Activated CD8-positive, alpha-beta T cell treated with anti-CD3 and anti-CD28 coated beads for 36 hours (primary cell): ENCODE results near the gene CDK10. TPM values are rescaled to one million over a fixed set of nuclear protein-coding genes. Genes with fewer than 3 reads are reported as not detected.

ENCODE experiments used
- ATAC-seq: fragments of 200-7000 bp; cut with Tn5 transposase; one replicate; pipeline ENCODE4 v1.10.0; 2021; ENCODE audit warnings: mild to moderate bottlenecking, moderate library complexity
- CTCF ChIA-PET: fragments of 350-600 bp; sonication (Branson Sonifier 250); formaldehyde crosslinking; loops from one replicate; lab custom pipeline; 2021; ENCODE audit warnings: antibody characterized with exemption; lab: Charles Lee
- POLR2A ChIA-PET: fragments of 350-600 bp; sonication (Branson Sonifier 250); formaldehyde crosslinking; loops from one replicate; lab custom pipeline; 2021; ENCODE audit warnings: antibody characterized with exemption; lab: Charles Lee
- DNase-seq: peaks from one replicate; pipeline ENCODE4 v3.0.0-alpha.2; 2020
- H3K27ac Mint-ChIP-seq: one replicate; pipeline ENCODE4 v1.8.0; 2021; ENCODE audit warnings: mild to moderate bottlenecking, mixed read lengths
- H3K27me3 Mint-ChIP-seq: one replicate; pipeline ENCODE4 v1.8.0; 2021; ENCODE audit warnings: mixed read lengths
- H3K36me3 Mint-ChIP-seq: one replicate; pipeline ENCODE4 v1.8.0; 2021; ENCODE audit warnings: low read depth, mixed read lengths
- H3K4me1 Mint-ChIP-seq: one replicate; pipeline ENCODE4 v1.8.0; 2021; ENCODE audit warnings: low read depth, mixed read lengths
- H3K4me3 Mint-ChIP-seq: one replicate; pipeline ENCODE4 v1.8.0; 2021; ENCODE audit warnings: mild to moderate bottlenecking, moderate library complexity, mixed read lengths
- H3K9me3 Mint-ChIP-seq: one replicate; pipeline ENCODE4 v1.8.0; 2021; ENCODE audit warnings: mixed read lengths
- CTCF ChIP-seq: fragments of 200-600 bp; IDR thresholded peaks from one replicate; pipeline ENCODE4 v1.8.0; 2022; ENCODE audit warnings: antibody characterized with exemption, mild to moderate bottlenecking
- intact Hi-C: fragments of 100-400 bp; cut with micrococcal nuclease; formaldehyde crosslinking; loops from one replicate; pipeline ENCODE4 v1.10.0; 2022
- total RNA-seq, 2 experiments: library from RNA; stranded (reverse); gene quantifications; one replicate each; pipeline ENCODE4 v1.2.3, GENCODE V29; 2021

Gene CDK10
- total RNA-seq, 2 experiments from 2014 or later: 85.8 to 98.6 TPM

DNA sequence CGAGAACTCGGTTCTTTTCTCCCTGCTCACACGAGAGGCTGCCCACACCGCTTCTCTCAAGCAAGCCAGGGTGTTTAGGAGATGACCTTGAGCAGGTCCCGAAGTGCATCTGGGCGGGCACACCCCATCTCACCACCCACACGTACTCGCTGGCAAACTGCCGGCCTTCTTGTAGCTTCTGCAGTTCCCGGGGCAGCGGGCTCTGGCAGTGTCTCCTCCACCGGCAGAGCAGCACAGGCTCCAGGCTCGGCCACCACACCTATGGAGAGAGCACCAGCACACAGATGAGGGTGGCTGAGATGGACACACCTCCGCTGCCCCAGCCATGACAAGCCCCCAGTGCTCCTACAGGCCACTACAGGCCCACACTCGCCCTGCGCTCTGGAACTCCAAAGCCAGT lies 58.3 kb downstream of the CDK10 start:
- ChIA-PET POLR2A (interaction anchor here (1.6 to 1.7 kb wide), 2 partner anchors 17 to 41 kb away, joined by 3 to 4 read pairs; no protein-coding TSS in a partner anchor), CTCF (no interaction called here)
- Mint-ChIP-seq H3K9me3 (no peaks in the 10 kb centered on the region), H3K36me3 (peaks cover 36% of the 10 kb centered on the region), H3K4me1 (peaks cover 14% of the 10 kb centered on the region), H3K27me3 (no peaks in the 10 kb centered on the region), H3K27ac (no peak overlapping the region), H3K4me3 (no peak overlapping the region)
- DNase-seq: no peak
- intact Hi-C loops: no loop called here
- ATAC-seq: no peak
- TF ChIP-seq CTCF: no peak

Other genes starting within 250 kb of the CDK10 start
- 100 to 1,000 TPM; 145 to 147 TPM for gene ANKRD11, start 196.1 kb upstream of the CDK10 start, total RNA-seq
- gene SPG7, start 178.3 kb upstream of the CDK10 start, total RNA-seq: 10 to 100 TPM; 78.6 to 79.8 TPM
- 1,000 to 10,000 TPM; 3,056 to 3,151 TPM for gene RPL13, start 126.0 kb upstream of the CDK10 start, total RNA-seq
- 1 to 10 TPM; 8.5 to 9.5 TPM for gene CPNE7, start 110.9 kb upstream of the CDK10 start, total RNA-seq
- not detected for gene DPEP1, start 73.0 kb upstream of the CDK10 start, total RNA-seq
- 10 to 100 TPM; 51.1 to 56.9 TPM for gene CHMP1A, start 29.0 kb upstream of the CDK10 start, total RNA-seq
- 1 to 10 TPM; 6.3 to 7.1 TPM for gene SPATA33, start 28.9 kb upstream of the CDK10 start, total RNA-seq
- 1 to 10 TPM; 2.6 to 3.3 TPM for gene SPATA2L, start 15.0 kb downstream of the CDK10 start, total RNA-seq
- gene VPS9D1, start 34.2 kb downstream of the CDK10 start, total RNA-seq: 1 to 10 TPM; 1.5 to 1.6 TPM
- gene ZNF276, start 34.8 kb downstream of the CDK10 start, total RNA-seq: 10 to 100 TPM; 24.6 to 27.9 TPM
- 100 to 1,000 TPM in 1 of 2 experiments, 10 to 100 TPM in 1; 95.5 to 100 TPM for gene FANCA, start 130.0 kb downstream of the CDK10 start, total RNA-seq
- gene SPIRE2, start 141.8 kb downstream of the CDK10 start, total RNA-seq: under 1 TPM; 0.27 to 0.29 TPM
- gene TCF25, start 186.9 kb downstream of the CDK10 start, total RNA-seq: 100 to 1,000 TPM; 138 to 149 TPM
- gene MC1R, start 232.2 kb downstream of the CDK10 start, total RNA-seq: 1 to 10 TPM; 2.0 to 2.5 TPM
- 1 to 10 TPM in 1 of 2 experiments, under 1 TPM in 1; 0.27 to 1.2 TPM for gene TUBB3, start 236.7 kb downstream of the CDK10 start, total RNA-seq